H1 (cell line): ENCODE measurements around the gene WDFY4. TPM values are rescaled to one million over a fixed set of nuclear protein-coding genes. Genes with fewer than 3 reads are reported as not detected.

Experiments
- GTF2F1 ChIP-seq: IDR thresholded peaks from 2 replicates; pipeline ENCODE4 v1.6.1; 2012; ENCODE audit warnings: low read depth, low read length, improper control_type of control experiment, borderline replicate concordance
- HDAC2 ChIP-seq, 2 experiments: fragments of 300-600 bp in 1 of 2; sonication (generic) in 1 of 2; IDR thresholded peaks; 2 replicates each; pipeline ENCODE4 v1.6.1; 2011 to 2012; ENCODE audit warnings: low read depth in 2 of 2, low read length in 2 of 2, mild to moderate bottlenecking in 2 of 2, moderate library complexity in 2 of 2, borderline replicate concordance in 1 of 2, inconsistent platforms in 1 of 2
- TBP ChIP-seq: IDR thresholded peaks from 2 replicates; pipeline ENCODE4 v1.6.1; 2011; ENCODE audit warnings: low read depth, low read length, improper control_type of control experiment
- polyA plus RNA-seq, 7 experiments: library from polyadenylated mRNA; depleted of rRNA in 3 of 7; stranded (reverse) in 5 of 7; unstranded in 2 of 7; fragments of >200 nt in 5 of 7; fragments of 200-250 nt in 2 of 7; gene quantifications; 1 replicate in 5 of 7; 2 replicates in 1 of 7; 4 replicates in 1 of 7; pipeline versions ENCODE4 v1.2.1 to v1.2.3, GENCODE V29; 2011 to 2013; ENCODE audit warnings: missing spikeins in 2 of 7, mixed read lengths in 2 of 7
- total RNA-seq: library from RNA; stranded (reverse); fragmentation: NEBNext Ultra II Directional; extraction: Animal tissue kit (Norgen Biotek cat#: 25700); gene quantifications from 2 replicates; pipeline ENCODE4 v1.2.1, GENCODE V29; 2021

The WDFY4 gene
- total and polyA plus RNA-seq, 2 of the 8 experiments (the other 6 are each of a cell fraction or from before 2014, with no cell fraction given) = not detected

DNA sequence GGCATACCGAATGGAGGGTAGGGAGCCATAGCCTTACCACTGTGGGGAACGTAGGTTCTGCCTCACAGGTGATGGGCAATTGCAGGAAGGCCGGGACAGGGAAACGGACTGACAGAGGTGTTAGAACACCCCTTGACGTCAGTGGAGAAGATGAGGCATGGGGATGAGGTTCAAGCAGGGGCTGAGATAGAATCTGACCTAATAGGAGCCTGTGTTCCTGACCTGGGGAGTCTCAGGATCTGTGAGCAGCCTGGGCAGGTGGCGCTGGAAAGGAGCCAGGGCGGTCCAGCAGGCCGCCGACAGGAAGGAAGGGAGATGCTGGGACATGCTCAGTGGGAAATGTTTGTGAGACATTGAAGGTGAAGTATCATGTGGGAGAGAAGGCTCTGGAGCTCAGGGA is 109.4 kb downstream of the WDFY4 start (continued):
- TF ChIP-seq GTF2F1 = no peak
- TF ChIP-seq HDAC2 (IDR thresholded peaks at IDR 0.05; ENCODE audit: borderline replicate concordance in 1 of 2, low read depth in 2 of 2, low read length in 2 of 2) = no peak
- TF ChIP-seq TBP = no peak
